ENCODE data around the gene MGLL.

Gene MGLL

GRCh38 chr3:127700406-127700805 is 121.9 kb downstream of the MGLL start:
- no peak overlapping the region for H3K9ac ChIP-seq
- H3K4me1 ChIP-seq (ENCODE audit: low read depth, poor library complexity, severe bottlenecking), result peaks cover 24% of the 10 kb centered on the region
- no peaks in the 10 kb centered on the region for H4K20me1 ChIP-seq (ENCODE audit: insufficient read depth)
- TF ChIP-seq CTCF (conservative IDR thresholded peaks at IDR 0.05; ENCODE audit: low read depth, low read length), result no peak
- H3K36me3 ChIP-seq (ENCODE audit: insufficient read depth), result no peaks in the 10 kb centered on the region
- H2AFZ ChIP-seq (ENCODE audit: low read depth), result no peak overlapping the region
- no peak overlapping the region for H3K4me3 ChIP-seq (IDR thresholded peaks at IDR 0.05; ENCODE audit: insufficient read depth, low read depth, low read length)
- H3K27me3 ChIP-seq (ENCODE audit: insufficient read depth, low read depth), result no peaks in the 10 kb centered on the region
- no peaks in the 10 kb centered on the region for H3K79me2 ChIP-seq (ENCODE audit: insufficient read depth, low read depth)
- H3K4me2 ChIP-seq, result no peak overlapping the region
- H3K27ac ChIP-seq, result no peak overlapping the region

GRCh38 chr3:127699416-127700300 is 122.7 kb downstream of the MGLL start:
- Histone ChIP-seq H3K36me3 (ENCODE audit: insufficient read depth) (no peaks in the 10 kb centered on the region), H2AFZ (ENCODE audit: low read depth) (no peak overlapping the region), H3K4me1 (ENCODE audit: low read depth, poor library complexity, severe bottlenecking) (peaks cover 24% of the 10 kb centered on the region), H3K27me3 (ENCODE audit: insufficient read depth, low read depth) (no peaks in the 10 kb centered on the region), H3K4me2 (no peak overlapping the region), H3K27ac (no peak overlapping the region), H3K9ac (no peak overlapping the region), H3K4me3 (IDR thresholded peaks at IDR 0.05; ENCODE audit: insufficient read depth, low read depth, low read length) (no peak overlapping the region), H3K79me2 (ENCODE audit: insufficient read depth, low read depth) (no peaks in the 10 kb centered on the region), H4K20me1 (ENCODE audit: insufficient read depth) (no peaks in the 10 kb centered on the region)
- no peak for TF ChIP-seq CTCF (conservative IDR thresholded peaks at IDR 0.05; ENCODE audit: low read depth, low read length)

- Histone ChIP-seq H4K20me1 (ENCODE audit: insufficient read depth) (no peaks in the 10 kb centered on the region), H3K4me3 (IDR thresholded peaks at IDR 0.05; ENCODE audit: insufficient read depth, low read depth, low read length) (no peak overlapping the region), H3K79me2 (ENCODE audit: insufficient read depth, low read depth) (no peaks in the 10 kb centered on the region), H3K4me1 (ENCODE audit: low read depth, poor library complexity, severe bottlenecking) (peaks cover 24% of the 10 kb centered on the region), H3K27me3 (ENCODE audit: insufficient read depth, low read depth) (no peaks in the 10 kb centered on the region), H3K4me2 (no peak overlapping the region), H3K9ac (no peak overlapping the region), H3K27ac (no peak overlapping the region), H2AFZ (ENCODE audit: low read depth) (no peak overlapping the region), H3K36me3 (ENCODE audit: insufficient read depth) (no peaks in the 10 kb centered on the region)
- TF ChIP-seq CTCF (conservative IDR thresholded peaks at IDR 0.05; ENCODE audit: low read depth, low read length), result no peak
Observed at GRCh38 chr3:127698691-127699415, 123.5 kb downstream of the MGLL start.

GRCh38 chr3:127698286-127698685 is 124.0 kb downstream of the MGLL start:
- Histone ChIP-seq H4K20me1 (ENCODE audit: insufficient read depth) (no peaks in the 10 kb centered on the region), H3K79me2 (ENCODE audit: insufficient read depth, low read depth) (no peaks in the 10 kb centered on the region), H3K4me1 (ENCODE audit: low read depth, poor library complexity, severe bottlenecking) (peaks cover 24% of the 10 kb centered on the region), H3K36me3 (ENCODE audit: insufficient read depth) (no peaks in the 10 kb centered on the region), H2AFZ (ENCODE audit: low read depth) (peak overlapping the region; percentile 88; the same call in 1 of the 2 replicates), H3K9ac (no peak overlapping the region), H3K27me3 (ENCODE audit: insufficient read depth, low read depth) (no peaks in the 10 kb centered on the region), H3K4me3 (IDR thresholded peaks at IDR 0.05; ENCODE audit: insufficient read depth, low read depth, low read length) (no peak overlapping the region), H3K27ac (no peak overlapping the region), H3K4me2 (no peak overlapping the region)
- no peak for TF ChIP-seq CTCF (conservative IDR thresholded peaks at IDR 0.05; ENCODE audit: low read depth, low read length)

Data from KMS-11 (cell line).